Testis (tissue), 2 donors: ENCODE results near the gene HDGFL2.

Source experiments
- POLR2A ChIP-seq: fragments of 450-650 bp; IDR thresholded peaks from one replicate; pipeline ENCODE4 v1.6.1; 2017; ENCODE audit warnings: antibody characterized with exemption, mild to moderate bottlenecking, moderate library complexity
- TF ChIP-seq, protein P1 (sequence below), 3 experiments: fragments of 450-650 bp in 2 of 3; fragments of 200-600 bp in 1 of 3; sonication (generic) in 1 of 3; IDR thresholded peaks; one replicate each; pipeline ENCODE4 v1.5.1; 2016 to 2019; ENCODE audit warnings: antibody characterized with exemption in 3 of 3, mild to moderate bottlenecking in 2 of 3, moderate library complexity in 1 of 3

DNA sequence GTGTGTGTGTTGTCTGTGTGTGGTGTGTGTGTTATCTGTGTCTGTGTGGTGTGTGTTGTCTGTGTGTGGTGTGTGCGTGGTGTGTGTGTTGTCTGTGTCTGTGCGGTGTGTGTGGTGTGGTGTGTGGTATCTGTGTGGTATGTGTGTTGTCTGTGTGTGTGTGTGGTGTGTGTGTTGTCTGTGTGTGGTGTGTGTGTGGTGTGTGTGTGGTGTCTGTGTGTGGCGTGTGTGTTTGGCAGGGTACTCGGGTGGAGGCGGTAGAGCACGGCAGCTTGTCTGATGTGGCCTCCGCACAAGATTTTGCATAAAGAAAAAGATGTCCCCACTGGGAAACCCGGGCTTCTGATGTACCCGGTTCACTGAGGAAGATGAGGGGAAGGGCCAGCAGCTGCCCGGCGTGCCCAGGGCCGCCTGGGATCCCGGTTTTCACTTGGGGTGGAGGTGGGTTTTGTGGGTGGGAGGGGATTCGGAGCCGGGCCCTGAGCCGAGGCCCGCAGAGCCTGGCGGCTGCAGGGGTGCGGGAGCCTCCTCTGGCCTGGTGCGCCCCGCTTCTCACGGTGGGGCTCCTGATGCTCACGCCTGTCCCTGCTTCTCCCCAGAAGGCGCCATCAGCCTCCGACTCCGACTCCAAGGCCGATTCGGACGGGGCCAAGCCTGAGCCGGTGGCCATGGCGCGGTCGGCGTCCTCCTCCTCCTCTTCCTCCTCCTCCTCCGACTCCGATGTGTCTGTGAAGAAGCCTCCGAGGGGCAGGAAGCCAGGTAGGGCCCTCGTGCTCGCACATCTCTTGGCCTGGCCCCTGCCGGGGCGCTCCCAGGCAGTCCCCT is 21.2 kb downstream of the HDGFL2 start:
- TF ChIP-seq, protein P1, sequence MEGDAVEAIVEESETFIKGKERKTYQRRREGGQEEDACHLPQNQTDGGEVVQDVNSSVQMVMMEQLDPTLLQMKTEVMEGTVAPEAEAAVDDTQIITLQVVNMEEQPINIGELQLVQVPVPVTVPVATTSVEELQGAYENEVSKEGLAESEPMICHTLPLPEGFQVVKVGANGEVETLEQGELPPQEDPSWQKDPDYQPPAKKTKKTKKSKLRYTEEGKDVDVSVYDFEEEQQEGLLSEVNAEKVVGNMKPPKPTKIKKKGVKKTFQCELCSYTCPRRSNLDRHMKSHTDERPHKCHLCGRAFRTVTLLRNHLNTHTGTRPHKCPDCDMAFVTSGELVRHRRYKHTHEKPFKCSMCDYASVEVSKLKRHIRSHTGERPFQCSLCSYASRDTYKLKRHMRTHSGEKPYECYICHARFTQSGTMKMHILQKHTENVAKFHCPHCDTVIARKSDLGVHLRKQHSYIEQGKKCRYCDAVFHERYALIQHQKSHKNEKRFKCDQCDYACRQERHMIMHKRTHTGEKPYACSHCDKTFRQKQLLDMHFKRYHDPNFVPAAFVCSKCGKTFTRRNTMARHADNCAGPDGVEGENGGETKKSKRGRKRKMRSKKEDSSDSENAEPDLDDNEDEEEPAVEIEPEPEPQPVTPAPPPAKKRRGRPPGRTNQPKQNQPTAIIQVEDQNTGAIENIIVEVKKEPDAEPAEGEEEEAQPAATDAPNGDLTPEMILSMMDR (IDR thresholded peaks at IDR 0.05), result no peak
- no peak for TF ChIP-seq POLR2A
